ENCODE data around the gene PMM2. TPM values are rescaled to one million over a fixed set of nuclear protein-coding genes. Genes with fewer than 3 reads are reported as not detected.

The PMM2 gene
- total RNA-seq, 1 donor: 34.7 TPM

- H3K4me3 ChIP-seq (ENCODE audit: low read depth, low read length): no peak overlapping the region
- no peak for TF ChIP-seq CTCF (IDR thresholded peaks at IDR 0.05; ENCODE audit: insufficient read depth, low read length)
- DNase-seq (ENCODE audit: low read depth): no peak
These were observed 54.2 kb downstream of the PMM2 start for GRCh38 chr16:8851761-8852403.

GRCh38 chr16:8852534-8852933, 54.9 kb downstream of the PMM2 start:
- DNase-seq (ENCODE audit: low read depth): no peak
- H3K4me3 ChIP-seq (ENCODE audit: low read depth, low read length): no peak overlapping the region
- TF ChIP-seq CTCF (IDR thresholded peaks at IDR 0.05; ENCODE audit: insufficient read depth, low read length): no peak

- H3K4me3 ChIP-seq (ENCODE audit: low read depth, low read length): no peak overlapping the region
- no peak for TF ChIP-seq CTCF (IDR thresholded peaks at IDR 0.05; ENCODE audit: insufficient read depth, low read length)
- DNase-seq (ENCODE audit: low read depth): no peak
These were observed 55.5 kb downstream of the PMM2 start for GRCh38 chr16:8853150-8853549.

GRCh38 chr16:8853611-8854010, 56.0 kb downstream of the PMM2 start:
- H3K4me3 ChIP-seq (ENCODE audit: low read depth, low read length): no peak overlapping the region
- TF ChIP-seq CTCF (IDR thresholded peaks at IDR 0.05; ENCODE audit: insufficient read depth, low read length): no peak
- DNase-seq (ENCODE audit: low read depth): no peak

GRCh38 chr16:8854298-8854948, 56.8 kb downstream of the PMM2 start:
- no peak for DNase-seq (ENCODE audit: low read depth)
- H3K4me3 ChIP-seq (ENCODE audit: low read depth, low read length): no peak overlapping the region
- TF ChIP-seq CTCF (IDR thresholded peaks at IDR 0.05; ENCODE audit: insufficient read depth, low read length): no peak

GRCh38 chr16:8855051-8855786, 57.6 kb downstream of the PMM2 start:
- no peak overlapping the region for H3K4me3 ChIP-seq (ENCODE audit: low read depth, low read length)
- TF ChIP-seq CTCF (IDR thresholded peaks at IDR 0.05; ENCODE audit: insufficient read depth, low read length): peak; percentile 4
- DNase-seq (ENCODE audit: low read depth): no peak
